GM19395 (cell line): Measurements from ENCODE around the gene ROM1.
"Not testable (repeated sequence)": the region's sequence is repeated elsewhere in the genome, so short reads cannot be mapped to it uniquely, and the experiment has no call there.

Experiments used
- ATAC-seq: cut with Tn5 transposase; IDR thresholded peaks from one replicate; pipeline ENCODE4 v1.9.1; 2021; ENCODE audit warnings: mild to moderate bottlenecking, moderate library complexity; ENCODE audit not compliant: unreplicated experiment

The ROM1 gene, protein sequence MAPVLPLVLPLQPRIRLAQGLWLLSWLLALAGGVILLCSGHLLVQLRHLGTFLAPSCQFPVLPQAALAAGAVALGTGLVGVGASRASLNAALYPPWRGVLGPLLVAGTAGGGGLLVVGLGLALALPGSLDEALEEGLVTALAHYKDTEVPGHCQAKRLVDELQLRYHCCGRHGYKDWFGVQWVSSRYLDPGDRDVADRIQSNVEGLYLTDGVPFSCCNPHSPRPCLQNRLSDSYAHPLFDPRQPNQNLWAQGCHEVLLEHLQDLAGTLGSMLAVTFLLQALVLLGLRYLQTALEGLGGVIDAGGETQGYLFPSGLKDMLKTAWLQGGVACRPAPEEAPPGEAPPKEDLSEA

DNA sequence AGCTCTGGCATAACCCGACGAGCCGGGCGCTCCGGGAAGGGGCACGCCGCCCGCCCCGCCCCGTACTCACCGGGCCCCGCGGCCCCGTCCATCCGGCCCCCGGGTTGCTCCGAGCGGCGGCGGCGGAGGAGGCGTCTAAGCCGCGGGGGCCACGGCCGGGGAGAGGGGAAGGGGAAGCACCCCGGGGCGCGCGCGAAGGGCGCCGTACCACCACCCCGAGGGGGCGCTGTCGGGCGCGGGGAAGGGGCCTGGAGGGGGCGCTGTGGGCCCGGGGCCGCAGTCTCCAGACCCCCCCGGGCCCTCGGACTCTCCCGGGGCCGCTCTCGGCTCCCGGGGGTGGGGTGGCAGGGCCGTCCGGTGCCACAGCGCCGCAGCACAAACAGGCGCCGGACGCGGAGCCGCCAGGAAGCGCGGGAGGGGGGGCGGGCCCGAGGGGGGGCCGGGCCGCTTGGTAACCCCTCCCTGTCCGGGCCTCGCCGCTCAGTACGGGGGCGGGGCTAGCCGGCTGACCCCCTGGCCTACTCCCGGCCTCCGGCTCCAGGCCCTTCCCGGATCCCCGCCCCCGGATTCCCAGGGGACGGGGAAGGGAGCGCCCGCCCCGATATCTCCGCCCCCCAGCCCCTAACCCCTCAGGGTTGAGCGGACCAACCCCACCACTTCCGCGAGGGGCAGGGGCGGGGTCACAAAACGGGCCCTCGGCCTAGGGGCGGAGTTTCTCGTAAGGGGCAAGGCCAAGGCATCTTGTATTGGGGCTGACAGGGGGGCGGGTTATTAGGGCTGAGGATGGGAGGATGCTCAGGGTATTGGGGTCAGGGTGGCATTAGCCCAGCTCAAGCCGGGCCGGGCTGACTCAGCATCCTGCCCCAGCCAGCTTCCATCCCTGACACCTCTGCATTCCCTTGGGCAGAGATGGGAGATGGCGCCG, at the start of gene ROM1, which contains the start of gene EML3:
Gene ROM1, plus strand, starts transcription at position 892 of the 925 bp plus-strand sequence. Its CDS starts 25 bp downstream, at position 917.
Gene EML3, minus strand, starts transcription at position 410 of the 925 bp plus-strand sequence. Its CDS starts 318 bp downstream, at position 92.
- peak; percentile 78 for ATAC-seq

DNA sequence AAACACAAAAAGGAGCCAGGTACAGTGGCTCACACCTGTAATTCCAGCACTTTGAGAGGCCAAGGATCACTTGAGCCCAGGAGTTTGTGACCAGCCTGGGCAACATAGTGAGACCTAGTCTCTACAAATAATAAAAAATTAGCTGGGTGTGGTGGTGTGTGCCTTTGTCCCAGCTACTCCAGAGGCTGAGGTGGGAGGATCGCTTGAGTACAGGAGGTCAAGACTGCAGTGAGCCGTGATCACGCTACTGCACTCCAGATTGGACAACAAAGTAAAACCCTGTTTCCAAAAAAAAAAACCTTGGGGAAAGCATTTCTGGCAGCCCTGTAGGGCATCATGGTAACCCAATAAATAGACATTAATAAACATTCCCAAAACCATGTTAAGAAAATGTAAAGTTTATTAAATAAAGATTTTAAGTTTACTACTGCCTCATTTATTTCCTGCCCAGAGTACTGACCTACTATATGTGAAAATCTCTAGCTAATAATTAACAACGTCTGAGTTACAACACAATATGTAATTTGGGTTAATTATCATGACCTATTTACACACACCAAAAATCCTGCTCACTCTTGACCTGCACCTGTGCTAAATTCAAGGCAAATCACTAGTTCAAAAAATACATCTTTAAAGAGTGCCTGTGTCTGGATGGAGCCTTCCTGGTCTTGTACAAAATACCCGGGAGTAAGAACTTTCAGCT, 47.8 kb upstream of the ROM1 start:
- ATAC-seq, result no peak

DNA sequence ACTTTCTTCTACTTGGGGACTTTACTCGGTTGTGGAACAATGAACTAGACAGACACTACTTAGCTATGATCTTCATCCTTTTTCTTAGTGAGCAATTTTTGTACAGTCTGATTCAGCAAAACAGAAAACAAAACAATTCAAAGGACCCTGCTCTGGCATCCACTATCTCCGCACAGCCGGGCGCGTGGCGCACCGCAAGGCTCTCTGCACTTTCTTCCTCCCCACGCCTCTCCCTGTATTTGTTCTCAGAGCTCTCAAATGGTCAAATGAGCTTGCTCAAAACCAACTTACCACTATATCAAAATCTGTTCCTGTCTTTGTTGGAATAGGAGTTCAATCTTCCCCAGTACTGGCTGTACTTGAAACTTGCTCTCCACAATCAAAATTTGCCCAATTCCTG, 46.8 kb upstream of the ROM1 start:
- ATAC-seq, result no peak

DNA sequence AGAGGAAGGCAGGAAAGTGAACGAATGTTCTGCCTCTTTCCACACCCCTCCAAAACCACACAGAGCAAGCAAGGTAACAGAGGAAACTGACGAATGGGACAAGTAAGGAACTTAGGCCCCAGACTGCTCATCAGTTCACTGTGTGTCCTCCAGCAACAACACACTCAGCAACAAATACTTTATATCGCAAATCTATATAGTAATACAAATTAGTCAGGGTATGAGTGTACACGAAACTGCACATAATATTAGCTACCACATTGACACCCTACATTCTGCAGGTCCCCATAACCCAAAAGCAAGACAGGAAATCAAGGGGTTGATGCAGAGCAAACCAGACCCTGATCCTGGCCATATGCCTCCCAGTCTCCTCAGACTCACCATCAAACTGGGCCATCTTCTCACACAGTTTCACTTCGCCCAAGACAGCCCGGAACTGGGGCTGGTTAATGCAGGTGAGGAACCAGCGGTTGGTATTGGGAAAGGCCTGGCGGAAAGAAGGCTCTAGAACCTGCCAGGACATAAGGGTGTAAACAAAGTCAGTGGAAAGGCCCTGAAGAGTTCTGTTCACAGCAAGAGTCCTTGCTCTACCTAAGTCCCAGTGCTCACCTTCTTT, 45.9 kb upstream of the ROM1 start:
- ATAC-seq, result no peak

DNA sequence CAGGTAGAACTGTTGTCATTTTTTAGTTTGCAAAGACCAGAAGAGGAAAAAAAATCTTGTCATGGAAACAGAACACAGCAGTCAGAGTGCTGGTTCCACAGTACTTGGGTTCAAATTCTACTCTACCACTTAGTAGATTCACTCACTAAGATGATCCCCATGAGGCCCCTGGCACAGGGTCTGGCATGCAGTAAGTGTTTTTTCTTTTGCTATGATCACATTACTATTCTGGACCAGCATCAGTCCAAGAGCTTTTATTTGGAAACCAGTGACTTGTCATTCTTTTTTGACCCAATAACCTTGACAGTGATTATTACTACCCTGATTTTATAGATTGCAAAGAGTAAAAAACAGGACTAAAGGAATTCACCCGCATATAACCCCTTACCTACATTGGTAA, 43.4 kb upstream of the ROM1 start:
- ATAC-seq, result no peak

DNA sequence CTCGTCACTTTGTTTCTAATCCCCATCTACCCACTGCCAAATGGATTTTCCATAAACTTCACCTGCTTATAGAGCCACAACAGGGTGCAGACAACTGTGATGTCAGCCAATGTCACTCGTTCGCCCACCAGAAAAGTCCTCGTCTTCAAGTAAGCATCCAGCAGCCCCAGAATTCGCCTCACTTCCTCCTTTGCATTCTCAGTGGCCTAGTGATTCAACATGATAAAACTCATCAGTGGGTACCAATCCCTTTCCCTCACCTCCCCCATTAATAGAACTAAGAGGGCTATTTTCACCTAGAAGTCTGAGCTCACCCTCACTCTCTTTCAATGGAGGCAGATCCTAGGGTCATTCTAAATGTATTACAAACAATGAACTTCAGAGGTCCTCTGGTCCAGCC, 42.2 kb upstream of the ROM1 start:
- not testable (repeated sequence) for ATAC-seq

DNA sequence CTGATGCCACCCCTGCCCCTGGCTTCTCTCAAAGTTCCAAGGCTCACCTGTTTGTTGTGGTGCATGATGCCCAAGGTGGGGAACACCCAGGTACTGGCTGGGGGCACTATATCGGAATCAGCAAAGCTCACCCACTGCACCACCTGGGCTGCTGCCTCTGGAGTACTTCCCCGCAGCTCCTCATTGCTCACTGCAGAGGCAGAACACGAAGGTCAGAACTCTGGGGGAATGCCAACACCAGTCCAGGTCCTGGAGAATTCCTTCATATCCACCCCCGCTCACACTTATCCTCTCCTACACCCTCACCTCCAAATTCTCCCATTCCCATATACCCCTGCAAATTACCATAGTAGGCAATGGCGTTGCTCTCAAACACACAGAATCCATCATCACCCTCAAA, 41.6 kb upstream of the ROM1 start:
- ATAC-seq, result not testable (repeated sequence)

DNA sequence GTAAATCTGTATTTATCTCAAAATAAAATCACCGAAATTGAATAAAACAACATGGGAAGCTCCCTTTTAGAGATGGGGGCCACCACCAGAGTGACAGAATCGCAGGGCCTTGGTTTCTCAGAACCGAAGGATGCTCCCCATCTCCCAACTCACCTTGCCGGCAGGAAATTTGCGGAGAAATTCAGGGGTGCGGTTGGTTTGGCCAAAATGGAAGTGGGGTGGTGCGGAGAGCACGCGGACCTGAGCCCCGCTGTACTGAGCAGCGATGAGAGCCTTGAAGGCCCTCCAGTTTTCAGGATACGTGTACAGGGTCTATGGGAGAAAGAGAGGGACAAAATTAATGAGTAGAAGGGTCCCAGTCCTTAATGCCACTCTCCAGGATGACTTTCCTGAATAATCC, 40.6 kb upstream of the ROM1 start:
- ATAC-seq, result no peak

DNA sequence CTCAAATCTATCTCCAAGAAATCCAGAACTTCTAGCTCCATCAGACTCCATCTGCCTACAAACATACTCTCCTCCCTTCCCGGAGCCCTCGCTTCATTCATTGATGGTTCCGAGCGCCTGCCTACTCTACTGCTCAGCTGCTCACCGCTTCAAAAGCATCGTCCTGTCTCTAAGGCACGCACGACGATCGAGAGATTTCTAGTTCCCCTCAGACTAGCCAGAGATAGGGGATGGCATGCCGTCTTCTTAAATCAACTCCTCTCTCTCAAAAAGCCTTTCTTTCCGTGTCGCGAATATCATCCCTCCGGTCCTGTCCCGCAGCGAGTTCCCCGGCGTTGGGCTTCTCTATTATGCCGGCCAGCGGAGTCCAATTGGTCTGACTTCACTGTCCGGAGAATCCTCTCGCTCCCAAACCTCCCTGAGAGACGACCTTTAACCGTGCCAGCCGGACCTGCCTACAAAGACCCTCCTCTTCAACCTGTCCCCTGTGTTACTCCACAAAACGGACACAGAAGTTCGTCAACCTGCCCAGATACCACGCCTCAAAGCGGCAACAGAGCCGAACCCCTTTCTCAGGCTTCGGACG, 40.0 kb upstream of the ROM1 start:
- peak; percentile 3 for ATAC-seq

DNA sequence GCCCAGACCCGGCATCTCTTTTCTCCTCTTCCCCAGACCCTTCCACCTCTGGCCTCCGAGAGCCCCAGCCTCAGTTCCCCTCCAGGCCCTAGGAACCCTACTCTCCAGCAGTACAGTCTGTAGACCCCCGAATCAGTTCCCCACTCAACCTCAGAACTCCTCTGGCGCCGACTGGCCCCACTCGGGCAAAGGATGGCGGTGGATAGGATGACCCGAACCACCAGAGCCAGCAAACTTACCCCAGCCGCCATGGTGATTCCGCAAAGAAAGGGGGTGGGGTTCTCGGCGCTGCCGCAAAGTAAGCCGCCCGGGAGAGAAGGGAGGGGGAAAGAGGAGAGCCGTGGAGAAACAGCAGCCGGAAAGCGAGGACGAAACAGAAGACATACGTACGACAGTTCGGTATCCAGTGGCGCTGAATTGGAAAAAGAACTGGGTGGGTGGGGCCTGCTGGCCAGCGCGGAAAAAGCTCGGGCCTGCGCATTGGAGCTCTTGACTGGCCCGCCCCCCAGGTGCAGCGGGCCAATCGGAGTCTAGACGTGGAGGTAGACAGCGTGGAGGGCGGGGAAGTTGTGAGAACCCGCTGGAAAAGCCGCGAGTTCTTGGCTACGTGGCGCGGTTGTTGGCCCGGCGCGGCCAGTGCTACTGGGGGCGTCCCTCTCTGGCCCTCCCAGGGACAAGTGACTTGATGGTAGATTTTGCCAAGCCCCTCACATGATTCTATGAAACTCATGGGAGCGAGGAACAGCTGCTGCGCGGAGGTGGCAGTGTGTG, 39.3 kb upstream of the ROM1 start, which contains the start of gene EEF1G:
Gene EEF1G, minus strand, starts transcription at position 300 of the 771 bp plus-strand sequence. Its CDS starts 49 bp downstream, at position 251.
- ATAC-seq, result peak; percentile 83

DNA sequence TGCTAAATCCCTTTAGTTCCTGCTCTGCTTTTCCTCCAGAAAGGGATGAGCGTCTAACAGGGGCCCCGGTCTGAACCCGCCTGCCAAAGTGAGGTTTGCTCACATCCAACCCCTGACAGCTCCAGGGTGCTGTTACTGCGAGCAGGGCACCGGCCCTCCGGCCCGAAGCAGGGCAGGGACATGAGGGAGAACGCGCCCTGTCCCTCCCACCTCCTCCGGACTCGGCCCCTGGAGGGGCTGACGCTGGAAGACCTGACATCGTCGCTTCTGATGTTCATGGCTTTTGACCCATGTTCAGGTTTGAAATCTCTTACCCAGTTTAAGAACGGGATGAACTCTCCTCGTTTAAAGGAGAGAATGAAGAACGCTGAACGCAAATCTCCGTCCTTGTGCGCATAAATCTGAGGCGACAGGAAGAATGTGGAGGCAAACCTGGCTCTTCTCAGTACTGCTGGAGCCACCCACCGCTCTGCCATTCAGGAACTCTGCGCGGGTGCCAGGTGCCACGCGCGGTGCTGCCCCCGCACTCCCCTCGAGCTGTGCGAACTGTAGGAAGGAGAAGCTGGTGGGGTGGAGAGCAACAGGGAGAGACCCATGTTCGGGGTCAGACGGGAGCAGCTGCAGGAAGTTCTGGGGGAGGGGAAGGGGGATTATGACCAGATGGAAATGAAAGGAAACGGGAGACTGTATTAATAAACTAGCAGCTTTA, 38.5 kb upstream of the ROM1 start:
- ATAC-seq, result peak; percentile 29

DNA sequence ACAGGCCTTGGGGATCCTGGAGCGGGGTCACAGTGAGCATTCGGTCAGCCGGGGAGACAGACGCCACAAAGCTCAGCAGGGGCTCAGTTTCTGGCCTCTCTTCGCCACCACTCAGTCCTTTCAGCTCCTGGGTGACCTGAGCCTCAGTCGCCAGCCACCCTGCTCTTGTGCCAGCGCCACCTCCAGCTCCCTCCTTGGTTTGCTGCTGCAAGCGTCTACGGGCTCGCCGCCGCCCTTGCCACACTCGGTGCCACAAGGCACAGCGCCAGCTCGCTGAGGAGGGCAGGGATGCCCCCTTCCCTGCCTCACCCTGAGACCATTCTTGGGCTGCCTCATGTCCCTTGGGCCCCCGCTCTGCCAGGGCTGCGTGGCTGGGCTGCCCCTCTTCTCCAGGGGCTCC, 37.9 kb upstream of the ROM1 start:
- ATAC-seq, result no peak

DNA sequence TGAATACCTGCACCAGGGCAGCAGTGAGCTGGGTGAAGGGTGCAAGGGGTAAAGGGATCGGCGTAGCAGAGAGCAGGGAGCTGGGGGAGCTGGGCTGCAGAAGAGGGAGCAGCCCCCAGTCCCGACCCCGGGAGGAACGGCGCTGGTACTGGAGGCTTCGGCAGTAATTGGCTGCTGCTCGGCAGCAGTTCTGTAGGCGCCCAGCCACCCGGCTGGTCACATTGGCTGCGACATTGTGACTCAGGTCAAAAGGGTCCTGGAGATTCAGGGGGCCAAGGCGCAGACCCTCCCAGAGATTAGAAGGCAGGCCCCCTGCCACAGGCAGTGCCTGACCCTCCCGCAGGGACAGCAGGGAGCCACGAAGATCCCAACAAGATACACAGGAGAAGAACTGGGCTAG, 37.2 kb upstream of the ROM1 start:
- no peak for ATAC-seq

DNA sequence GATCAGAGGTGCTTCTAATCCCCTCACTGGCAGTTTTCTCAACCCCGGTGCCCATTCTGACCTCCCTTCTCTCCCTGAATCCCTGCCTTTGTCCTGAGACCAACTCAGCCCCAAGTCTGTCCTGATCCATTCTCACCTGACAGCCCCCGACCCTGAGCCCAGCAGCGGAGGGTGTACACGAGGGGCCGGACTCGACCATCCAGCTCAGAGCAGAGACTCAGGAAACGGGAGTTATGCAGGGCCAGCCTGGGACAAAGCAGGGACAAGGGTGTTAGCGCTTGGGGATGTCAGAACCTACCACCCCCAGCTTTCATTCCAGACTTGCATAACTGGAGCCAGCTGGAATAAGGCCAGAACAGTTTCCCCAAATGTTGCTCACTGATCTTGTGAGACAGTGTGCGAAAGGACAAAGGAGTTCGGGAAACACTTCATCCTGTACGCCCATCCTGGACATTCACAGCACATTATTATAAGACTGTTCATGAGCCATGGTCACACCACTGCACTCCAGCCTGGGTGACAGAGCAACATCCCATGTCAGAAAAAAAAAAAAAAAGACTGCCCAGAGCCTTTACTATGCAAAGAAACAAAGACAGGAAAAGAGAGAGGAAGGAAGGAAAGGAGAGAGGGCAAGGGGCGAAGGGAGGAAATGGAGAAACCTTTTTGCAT, 35.9 kb upstream of the ROM1 start:
- no peak for ATAC-seq

DNA sequence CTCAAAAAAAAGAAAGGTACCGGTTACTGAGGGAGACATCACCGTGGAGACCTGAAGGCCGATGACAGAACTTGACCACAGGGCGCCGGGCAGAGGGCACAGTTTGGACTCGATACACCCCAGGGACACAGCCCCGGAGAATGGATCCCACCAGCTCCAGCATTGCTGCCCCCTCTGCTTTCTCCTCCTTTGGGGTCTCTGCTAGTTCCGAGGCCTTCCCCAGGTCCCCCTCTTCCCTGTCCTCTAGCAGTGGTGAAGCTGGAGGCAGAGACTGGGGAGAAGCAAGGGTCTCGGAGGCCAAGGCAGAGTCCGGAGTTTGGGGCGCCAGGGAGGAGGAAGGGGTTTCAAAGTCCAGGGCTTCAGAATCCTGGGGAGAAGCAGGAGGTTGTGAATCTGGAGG, 34.5 kb upstream of the ROM1 start:
- no peak for ATAC-seq

DNA sequence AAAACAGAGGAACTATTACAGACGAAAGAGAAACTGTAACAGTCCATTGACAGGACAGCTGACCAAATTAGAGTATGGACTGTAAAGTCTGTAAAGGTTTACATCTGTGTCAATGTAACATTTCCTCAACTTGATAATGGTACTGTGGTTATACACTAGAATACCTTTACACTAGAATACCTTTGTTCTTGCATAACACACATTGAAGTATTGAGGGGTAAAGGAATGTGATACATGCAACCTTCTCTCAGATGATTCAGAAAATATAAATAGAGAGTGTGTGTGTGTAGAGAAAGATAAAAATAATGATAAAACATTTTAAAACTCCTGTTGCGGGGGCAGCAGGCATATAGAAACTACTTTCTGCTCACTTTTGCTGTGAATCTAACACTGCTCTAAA, 33.8 kb upstream of the ROM1 start:
- ATAC-seq, result no peak

DNA sequence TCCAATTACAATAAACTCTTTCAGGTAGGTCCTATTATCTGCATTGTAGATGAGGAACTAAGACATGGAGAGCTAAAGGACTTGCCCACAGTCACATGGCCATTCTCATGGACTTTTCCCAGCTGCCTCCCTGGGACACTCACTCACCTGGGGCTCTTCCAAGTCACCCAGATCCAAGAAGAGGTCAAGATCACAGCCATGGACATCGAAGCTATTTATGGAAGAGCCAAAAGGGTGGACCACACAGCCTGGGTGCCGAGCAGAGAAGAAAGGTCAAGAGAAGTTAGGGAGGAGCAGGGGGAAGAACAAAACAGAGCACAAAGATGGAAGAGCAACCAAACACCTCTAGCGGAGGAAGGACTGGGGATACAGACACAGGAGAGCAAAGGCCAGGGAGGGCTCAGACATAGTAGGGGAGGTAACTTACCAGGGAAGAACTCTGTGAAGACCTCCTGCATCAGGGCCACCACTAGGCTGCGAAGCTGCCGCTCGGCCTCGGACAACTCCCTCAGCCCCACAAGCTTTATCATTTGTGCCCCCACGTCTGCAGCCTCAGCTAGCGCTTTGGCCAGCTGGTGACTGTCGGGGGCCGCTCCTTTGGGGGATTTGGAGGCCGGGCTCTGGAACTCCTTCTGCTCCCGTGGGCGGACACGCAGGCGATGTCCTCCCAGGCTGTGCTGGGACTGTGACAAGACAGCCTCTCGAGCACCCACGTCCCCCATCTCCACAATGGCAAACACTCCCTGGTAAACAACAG, 31.9 kb upstream of the ROM1 start:
- ATAC-seq, result no peak

DNA sequence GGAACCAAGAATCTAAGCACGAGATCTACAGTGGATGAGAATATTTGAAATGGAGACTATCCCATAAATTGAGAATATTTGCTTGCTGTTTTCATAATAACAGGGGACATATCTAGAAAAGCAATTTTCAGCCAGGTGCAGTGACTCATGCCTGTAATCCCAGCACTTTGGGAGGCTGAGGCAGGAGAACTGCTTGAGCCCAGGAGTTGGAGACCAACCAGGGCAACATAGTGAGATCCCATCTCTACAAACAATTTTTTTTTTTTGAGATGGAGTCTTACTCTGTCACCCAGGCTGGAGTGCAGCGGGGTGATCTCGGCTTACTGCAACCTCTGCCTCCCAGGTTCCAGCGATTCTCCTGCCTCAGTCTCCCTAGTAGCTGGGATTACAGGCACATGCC, 31.3 kb upstream of the ROM1 start:
- ATAC-seq, result not testable (repeated sequence)
